GM19025 (cell line): ENCODE results near the gene GOLGA8S.
"Not testable (repeated sequence)": the region's sequence is repeated elsewhere in the genome, so short reads cannot be mapped to it uniquely, and the experiment has no call there.

Experiments used
- ATAC-seq: cut with Tn5 transposase; IDR thresholded peaks from one replicate; pipeline ENCODE4 v1.9.1; 2021; ENCODE audit warnings: mild to moderate bottlenecking, low read depth, moderate library complexity; ENCODE audit not compliant: unreplicated experiment

Gene GOLGA8S

GRCh38 chr15:23397779-23398178 is 43.2 kb downstream of the GOLGA8S start:
- no peak for ATAC-seq

- ATAC-seq = not testable (repeated sequence)
Observed at GRCh38 chr15:23398357-23398756, 43.8 kb downstream of the GOLGA8S start.

GRCh38 chr15:23399207-23399606 is 44.7 kb downstream of the GOLGA8S start:
- not testable (repeated sequence) for ATAC-seq

GRCh38 chr15:23401627-23402026 is 47.1 kb downstream of the GOLGA8S start:
- ATAC-seq = no peak

- ATAC-seq = no peak
Observed at GRCh38 chr15:23402140-23402539, 47.6 kb downstream of the GOLGA8S start.

- ATAC-seq = no peak
Observed at GRCh38 chr15:23402544-23402943, 48.0 kb downstream of the GOLGA8S start.

GRCh38 chr15:23403550-23403949 is 49.0 kb downstream of the GOLGA8S start:
- no peak for ATAC-seq

- no peak for ATAC-seq
Observed at GRCh38 chr15:23411841-23412240, 57.3 kb downstream of the GOLGA8S start.

- not testable (repeated sequence) for ATAC-seq
Observed at GRCh38 chr15:23412881-23413600, 58.5 kb downstream of the GOLGA8S start.
